Medulla oblongata (tissue), 1 donor: ENCODE data around the gene GGT5.
A peak's percentile ranks its signal among the peaks of the same experiment; 100 is the strongest.
"Not testable (repeated sequence)": the region's sequence is repeated elsewhere in the genome, so short reads cannot be mapped to it uniquely, and the experiment has no call there.

Experiments used
- DNase-seq: peaks from one replicate; pipeline ENCODE4 v3.0.0-alpha.2; 2015; ENCODE audit errors: extremely low spot score

Gene GGT5, protein sequence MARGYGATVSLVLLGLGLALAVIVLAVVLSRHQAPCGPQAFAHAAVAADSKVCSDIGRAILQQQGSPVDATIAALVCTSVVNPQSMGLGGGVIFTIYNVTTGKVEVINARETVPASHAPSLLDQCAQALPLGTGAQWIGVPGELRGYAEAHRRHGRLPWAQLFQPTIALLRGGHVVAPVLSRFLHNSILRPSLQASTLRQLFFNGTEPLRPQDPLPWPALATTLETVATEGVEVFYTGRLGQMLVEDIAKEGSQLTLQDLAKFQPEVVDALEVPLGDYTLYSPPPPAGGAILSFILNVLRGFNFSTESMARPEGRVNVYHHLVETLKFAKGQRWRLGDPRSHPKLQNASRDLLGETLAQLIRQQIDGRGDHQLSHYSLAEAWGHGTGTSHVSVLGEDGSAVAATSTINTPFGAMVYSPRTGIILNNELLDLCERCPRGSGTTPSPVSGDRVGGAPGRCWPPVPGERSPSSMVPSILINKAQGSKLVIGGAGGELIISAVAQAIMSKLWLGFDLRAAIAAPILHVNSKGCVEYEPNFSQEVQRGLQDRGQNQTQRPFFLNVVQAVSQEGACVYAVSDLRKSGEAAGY

DNA sequence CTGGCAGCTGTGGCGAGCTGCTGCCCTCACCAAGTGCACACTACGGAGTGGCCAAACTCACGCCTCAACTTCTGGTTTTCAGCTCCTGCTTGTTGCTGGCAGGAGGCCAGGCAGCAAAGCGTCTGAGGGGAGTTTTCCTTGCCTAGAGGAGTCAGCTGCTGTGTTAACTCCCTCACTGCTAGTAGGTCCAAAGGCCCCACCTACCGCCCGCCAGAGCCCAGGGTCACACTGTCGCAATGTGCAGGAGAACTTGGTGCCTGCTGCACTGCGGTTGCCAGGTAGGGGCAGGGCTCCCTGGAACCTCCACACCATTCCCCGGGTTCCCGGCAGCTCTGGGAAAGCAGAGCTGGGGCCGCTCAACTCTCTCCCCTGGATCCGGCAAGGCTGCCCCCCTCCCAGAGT, at the start of gene GGT5:
Gene GGT5 (minus strand): TSS at position 53 of the 402 bp plus-strand sequence. CDS start 357 bp downstream, outside the sequence.
- not testable (repeated sequence) for DNase-seq

GRCh38 chr22:24292202-24292830, 47.4 kb upstream of the GGT5 start:
- DNase-seq: not testable (repeated sequence)

DNA sequence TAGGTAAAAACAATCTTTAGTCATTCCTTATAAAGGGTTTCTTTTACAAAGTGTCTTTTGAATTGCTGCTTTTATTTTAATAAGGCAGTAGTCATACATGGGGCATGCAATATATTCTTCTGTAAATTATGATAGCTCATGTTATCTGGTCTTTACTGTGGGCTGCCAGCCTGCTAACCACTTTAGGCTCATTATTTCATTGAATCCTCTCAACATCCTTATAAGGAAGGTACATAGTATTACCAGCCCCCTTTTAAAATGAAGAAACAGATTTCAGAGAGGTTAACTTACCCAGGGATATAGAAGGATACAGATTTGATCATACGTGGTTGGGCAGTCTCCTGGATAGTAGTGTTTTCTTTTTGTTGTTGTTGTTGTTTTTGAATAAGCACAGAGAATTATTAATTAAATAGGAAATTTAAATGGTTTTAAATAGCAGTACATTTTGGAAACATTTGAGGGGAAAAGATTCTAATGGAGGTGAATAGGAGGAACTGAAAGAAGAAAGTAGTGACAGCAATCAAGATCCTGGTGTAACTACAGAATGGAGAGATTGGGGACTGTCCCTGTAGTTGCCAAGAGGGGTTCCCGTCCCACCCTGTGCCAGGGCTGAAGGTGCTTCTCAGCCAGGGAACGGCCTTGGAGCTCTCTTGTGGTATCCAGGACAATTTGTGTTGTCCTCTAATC, 46.8 kb upstream of the GGT5 start:
- DNase-seq: no peak

- no peak for DNase-seq
Measured at GRCh38 chr22:24290459-24290858, 45.6 kb upstream of the GGT5 start.

- DNase-seq: no peak
Measured at GRCh38 chr22:24289741-24290163, 44.9 kb upstream of the GGT5 start.

GRCh38 chr22:24289114-24289513, 44.2 kb upstream of the GGT5 start:
- DNase-seq: peak; percentile 46

DNA sequence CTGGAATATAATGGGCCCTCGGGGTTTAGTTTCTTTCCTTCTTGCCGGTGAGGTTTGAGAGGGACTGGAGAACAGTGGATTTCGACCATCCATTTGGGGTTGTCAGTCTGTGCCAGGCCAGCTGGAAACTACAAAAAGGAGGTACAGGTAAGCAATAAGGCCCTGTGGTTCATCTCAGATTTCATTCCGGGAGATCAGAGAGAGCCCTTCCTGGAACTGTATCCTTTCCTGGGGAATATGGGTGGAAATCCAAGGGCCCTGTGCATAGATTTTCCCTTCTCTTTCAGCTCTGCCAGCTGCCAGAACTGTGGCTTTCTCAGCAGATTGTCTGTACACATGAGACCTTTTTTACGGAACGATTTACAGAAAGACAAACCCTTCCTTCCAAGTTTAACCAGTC, 42.9 kb upstream of the GGT5 start:
- not testable (repeated sequence) for DNase-seq

GRCh38 chr22:24287212-24287611, 42.3 kb upstream of the GGT5 start:
- DNase-seq: not testable (repeated sequence)

DNA sequence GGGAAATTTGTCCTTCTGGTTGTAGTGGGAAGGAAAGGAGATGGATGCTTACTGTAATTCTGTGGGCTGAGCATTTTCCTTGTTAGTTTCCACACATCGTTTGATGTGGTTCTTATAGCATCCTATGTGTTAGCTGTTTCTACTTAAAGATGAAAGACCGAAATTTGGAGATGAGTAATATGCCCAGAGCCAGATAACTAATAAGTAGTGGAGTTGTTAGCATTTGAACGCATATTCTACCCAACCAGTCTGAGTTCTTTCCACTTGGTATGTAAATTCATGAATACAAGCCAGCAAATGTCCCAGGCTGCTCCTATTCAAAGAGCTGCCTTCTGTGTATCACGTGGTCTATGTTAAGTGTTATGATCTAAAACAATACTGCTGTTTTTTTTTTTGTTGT, 40.4 kb upstream of the GGT5 start:
- no peak for DNase-seq

DNA sequence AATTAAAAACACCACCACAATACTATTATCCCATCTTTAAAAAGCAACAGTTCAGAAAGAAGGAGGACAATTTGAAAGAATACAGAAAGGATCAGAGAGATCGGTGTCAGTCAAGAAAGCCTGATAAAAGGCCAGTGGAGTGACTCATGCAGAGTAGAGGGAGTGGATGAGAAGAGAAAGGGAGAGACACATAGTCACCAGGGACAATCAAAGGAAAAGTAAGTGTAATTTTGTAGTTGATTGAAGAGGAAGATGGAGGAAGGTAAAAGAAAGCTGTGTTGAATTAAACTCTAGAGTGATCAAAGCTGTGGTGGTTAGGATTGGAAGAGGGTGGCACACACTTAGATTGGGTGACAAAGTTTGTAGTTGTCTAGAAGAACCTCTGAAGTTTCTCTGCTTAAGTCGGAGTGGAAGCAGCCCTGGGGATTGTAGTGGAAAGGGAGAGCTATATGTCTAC, 39.9 kb upstream of the GGT5 start:
- DNase-seq: no peak

- DNase-seq: no peak
Measured at GRCh38 chr22:24282401-24282800, 37.5 kb upstream of the GGT5 start.

GRCh38 chr22:24280363-24280762, 35.5 kb upstream of the GGT5 start:
- not testable (repeated sequence) for DNase-seq

- not testable (repeated sequence) for DNase-seq
Measured at GRCh38 chr22:24274696-24275405, 30.0 kb upstream of the GGT5 start.

DNA sequence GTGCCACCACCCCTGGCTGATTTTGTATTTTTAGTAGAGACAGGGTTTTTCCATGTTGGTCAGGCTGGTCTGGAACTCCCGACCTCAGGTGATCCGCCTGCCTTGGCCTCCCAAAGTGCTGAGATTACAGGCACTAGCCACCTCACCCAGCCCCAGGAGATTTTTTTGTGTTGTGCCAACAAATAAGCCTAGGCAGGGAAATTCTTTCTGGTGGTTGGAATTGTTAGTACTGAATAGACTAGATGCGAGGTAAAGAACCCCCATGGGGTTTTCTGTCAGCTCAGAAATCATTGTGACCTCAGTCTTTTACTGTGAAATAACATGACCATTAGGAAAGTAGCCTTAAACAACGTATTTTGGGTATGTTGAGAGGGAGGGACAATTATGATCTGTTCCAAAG, 29.0 kb upstream of the GGT5 start:
- DNase-seq: not testable (repeated sequence)

- DNase-seq: not testable (repeated sequence)
Measured at GRCh38 chr22:24273031-24273430, 28.1 kb upstream of the GGT5 start.

DNA sequence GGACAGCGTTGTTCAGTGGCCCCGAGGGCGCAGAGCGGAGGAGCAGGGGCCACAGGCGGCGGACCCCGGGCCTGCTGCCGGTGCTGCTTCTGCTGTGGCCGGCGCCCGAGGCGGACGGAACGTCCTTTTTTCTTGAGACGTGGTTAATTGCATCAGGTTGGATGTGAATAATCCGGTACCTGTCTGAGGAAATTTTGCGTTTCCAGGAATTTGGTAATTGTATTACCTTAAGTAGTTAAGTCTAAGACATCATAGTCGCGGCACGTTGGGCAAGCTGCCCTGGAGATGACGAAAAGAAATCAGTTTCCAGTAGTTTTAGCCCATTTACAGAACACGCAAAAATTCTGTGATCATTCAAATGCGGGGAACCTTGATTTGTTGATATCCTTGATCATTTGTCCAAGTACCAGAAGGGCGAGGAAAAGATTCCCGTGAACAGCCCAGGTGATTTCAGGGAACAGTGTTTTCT, 26.5 kb upstream of the GGT5 start:
- peak; percentile 29 for DNase-seq

GRCh38 chr22:24270556-24271385, 25.9 kb upstream of the GGT5 start, which contains the start of gene SPECC1L:
TSS of gene SPECC1L (plus strand) at chr22:24270831. CDS start at chr22:24302232, 31,401 bp downstream.
- DNase-seq: peak; percentile 94

- DNase-seq: not testable (repeated sequence)
Measured at GRCh38 chr22:24266495-24266894, 21.6 kb upstream of the GGT5 start.

DNA sequence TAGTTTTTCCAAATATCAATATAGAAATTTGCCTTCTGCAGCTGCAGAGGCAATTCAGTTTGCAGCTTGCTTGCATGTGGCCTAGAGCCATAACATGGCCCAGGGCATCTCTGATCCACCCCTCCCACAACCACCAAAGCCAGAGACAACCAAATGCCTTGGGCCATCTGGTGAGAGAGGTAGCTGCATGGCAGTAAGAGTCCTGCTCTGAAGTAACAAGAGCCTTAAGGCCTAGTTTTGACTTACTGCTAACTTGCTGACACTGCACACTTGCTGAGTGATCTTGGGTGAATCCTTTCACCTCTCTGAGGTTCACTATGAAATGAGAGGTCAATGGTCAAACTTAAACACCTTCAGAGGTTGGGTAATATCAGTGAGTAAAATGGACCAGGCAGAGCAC, 20.9 kb upstream of the GGT5 start:
- no peak for DNase-seq

- not testable (repeated sequence) for DNase-seq
Measured at GRCh38 chr22:24264329-24264896, 19.5 kb upstream of the GGT5 start.
